GM18861 (cell line): Measurements from ENCODE around the gene PTGES2.

Source experiments
- ATAC-seq: cut with Tn5 transposase; IDR thresholded peaks from one replicate; pipeline ENCODE4 v1.9.1; 2021; ENCODE audit not compliant: unreplicated experiment

The PTGES2 gene

GRCh38 chr9:128103589-128103962 lies 24.0 kb downstream of the PTGES2 start:
- ATAC-seq: no peak

GRCh38 chr9:128102861-128103588 lies 24.5 kb downstream of the PTGES2 start:
- no peak for ATAC-seq

- no peak for ATAC-seq
These were observed 25.3 kb downstream of the PTGES2 start for GRCh38 chr9:128102196-128102595.

- no peak for ATAC-seq
These were observed 25.8 kb downstream of the PTGES2 start for GRCh38 chr9:128101690-128102089.

- no peak for ATAC-seq
These were observed 26.3 kb downstream of the PTGES2 start for GRCh38 chr9:128101231-128101661.

GRCh38 chr9:128100581-128100980 lies 26.9 kb downstream of the PTGES2 start:
- ATAC-seq: no peak

- no peak for ATAC-seq
These were observed 27.5 kb downstream of the PTGES2 start for GRCh38 chr9:128099932-128100491.

GRCh38 chr9:128099231-128099931 lies 28.1 kb downstream of the PTGES2 start:
- ATAC-seq: no peak

- no peak for ATAC-seq
These were observed 29.0 kb downstream of the PTGES2 start for GRCh38 chr9:128098297-128099230.

- no peak for ATAC-seq
These were observed 29.8 kb downstream of the PTGES2 start for GRCh38 chr9:128097543-128098296.

GRCh38 chr9:128096616-128097536 lies 30.7 kb downstream of the PTGES2 start:
- no peak for ATAC-seq

- ATAC-seq: no peak
These were observed 32.5 kb downstream of the PTGES2 start for GRCh38 chr9:128094950-128095544.

GRCh38 chr9:128094166-128094949 lies 33.2 kb downstream of the PTGES2 start:
- peak; percentile 87 for ATAC-seq

- no peak for ATAC-seq
These were observed 34.5 kb downstream of the PTGES2 start for GRCh38 chr9:128093011-128093410.

GRCh38 chr9:128092199-128092977 lies 35.1 kb downstream of the PTGES2 start:
- ATAC-seq: no peak

- ATAC-seq: no peak
These were observed 36.0 kb downstream of the PTGES2 start for GRCh38 chr9:128091571-128091970.

- ATAC-seq: no peak
These were observed 36.4 kb downstream of the PTGES2 start for GRCh38 chr9:128091144-128091543.
